GM23338 (cell line): ENCODE results near the gene HDAC1. TPM values are rescaled to one million over a fixed set of nuclear protein-coding genes. Genes with fewer than 3 reads are reported as not detected.

Experiments used
- ATAC-seq: fragments of 200-7000 bp; cut with Tn5 transposase; 3 replicates; pipeline ENCODE4 v1.9.1; 2020
- DNase-seq: peaks from one replicate; pipeline ENCODE4 v3.0.0-alpha.2; 2015; ENCODE audit warnings: low spot score
- H2AFZ ChIP-seq: fragments of 200-600 bp; sonication (generic); 2 replicates; pipeline ENCODE4 v1.8.0; 2016; ENCODE audit warnings: antibody characterized with exemption, mild to moderate bottlenecking, moderate library complexity
- H3F3A ChIP-seq: fragments of 200-600 bp; sonication (generic); replicated peaks from 2 replicates; pipeline ENCODE4 v1.8.0; 2017; ENCODE audit warnings: antibody characterized with exemption, mixed run types, low read depth
- H3K27ac ChIP-seq: fragments of 200-600 bp; sonication (generic); 2 replicates; pipeline ENCODE4 v1.6.1; 2016; ENCODE audit warnings: low read depth
- H3K27me3 ChIP-seq: fragments of 200-600 bp; sonication (generic); 2 replicates; pipeline ENCODE4 v1.8.0; 2016; ENCODE audit warnings: mild to moderate bottlenecking, mixed run types, moderate library complexity; ENCODE audit not compliant: insufficient read depth
- H3K36me3 ChIP-seq: fragments of 200-600 bp; sonication (generic); 2 replicates; pipeline ENCODE4 v1.8.0; 2016; ENCODE audit warnings: mild to moderate bottlenecking; ENCODE audit not compliant: insufficient read depth
- H3K4me1 ChIP-seq: fragments of 200-600 bp; sonication (generic); 2 replicates; pipeline ENCODE4 v1.8.0; 2016; ENCODE audit warnings: mild to moderate bottlenecking, moderate library complexity; ENCODE audit not compliant: insufficient read depth
- H3K4me2 ChIP-seq: fragments of 200-600 bp; sonication (generic); 2 replicates; pipeline ENCODE4 v1.7.1; 2017; ENCODE audit warnings: mixed run types
- H3K4me3 ChIP-seq: fragments of 200-600 bp; sonication (generic); 2 replicates; pipeline ENCODE4 v1.6.1; 2016; ENCODE audit warnings: mixed run types
- H3K79me2 ChIP-seq: fragments of 200-600 bp; sonication (generic); replicated peaks from 2 replicates; pipeline ENCODE4 v1.8.0; 2017; ENCODE audit warnings: mild to moderate bottlenecking; ENCODE audit not compliant: insufficient read depth
- H3K9me2 ChIP-seq: fragments of 200-600 bp; sonication (generic); 2 replicates; pipeline ENCODE4 v1.8.0; 2017; ENCODE audit not compliant: insufficient read depth
- H4K20me1 ChIP-seq: fragments of 200-600 bp; sonication (generic); replicated peaks from 2 replicates; pipeline ENCODE4 v1.8.0; 2017; ENCODE audit warnings: mild to moderate bottlenecking; ENCODE audit not compliant: insufficient read depth
- H3K27ac Mint-ChIP-seq: 2 replicates; pipeline ENCODE4 v1.8.0; 2020; ENCODE audit warnings: inconsistent platforms, mild to moderate bottlenecking, moderate library complexity, mixed read lengths
- H3K27me3 Mint-ChIP-seq: 3 replicates; pipeline ENCODE4 v1.8.0; 2022; ENCODE audit warnings: low read depth, mild to moderate bottlenecking, moderate library complexity, mixed read lengths, inconsistent platforms; ENCODE audit not compliant: insufficient read depth, poor library complexity
- H3K36me3 Mint-ChIP-seq: 3 replicates; pipeline ENCODE4 v1.8.0; 2021; ENCODE audit warnings: low read depth, mild to moderate bottlenecking, inconsistent platforms, moderate library complexity, mixed read lengths
- H3K4me1 Mint-ChIP-seq: 3 replicates; pipeline ENCODE4 v1.8.0; 2020; ENCODE audit warnings: mild to moderate bottlenecking, inconsistent platforms, mixed read lengths
- H3K4me3 Mint-ChIP-seq: 3 replicates; pipeline ENCODE4 v1.8.0; 2021; ENCODE audit warnings: moderate library complexity, mild to moderate bottlenecking, inconsistent platforms, mixed read lengths
- H3K9me3 Mint-ChIP-seq: 3 replicates; pipeline ENCODE4 v1.8.0; 2020; ENCODE audit warnings: moderate library complexity, mild to moderate bottlenecking, inconsistent platforms, mixed read lengths
- CREB1 ChIP-seq: fragments of 250-450 bp; sonication (Bioruptor Pico); IDR thresholded peaks from 2 replicates; pipeline ENCODE4 v1.5.0; 2020; ENCODE audit warnings: low read depth, mild to moderate bottlenecking, moderate library complexity
- CTCF ChIP-seq, 2 experiments: fragments of 200-600 bp in 1 of 2; sonication (generic) in 1 of 2; conservative IDR thresholded peaks; 2 replicates each; pipeline versions ENCODE4 v1.5.1 to v1.6.1; 2016 to 2017; ENCODE audit warnings: antibody characterized with exemption in 2 of 2, low read depth in 2 of 2, mild to moderate bottlenecking in 2 of 2, moderate library complexity in 1 of 2
- EZH2 ChIP-seq: fragments of 200-600 bp; sonication (generic); IDR thresholded peaks from one replicate; pipeline ENCODE4 v1.8.0; 2017; ENCODE audit warnings: antibody characterized with exemption, mild to moderate bottlenecking, low read depth; ENCODE audit not compliant: unreplicated experiment
- EZH2phosphoT487 ChIP-seq: fragments of 200-600 bp; sonication (generic); IDR thresholded peaks from one replicate; pipeline ENCODE4 v1.8.1; 2018; ENCODE audit warnings: antibody characterized with exemption; ENCODE audit not compliant: unreplicated experiment
- JUNB ChIP-seq: IDR thresholded peaks from one replicate; pipeline ENCODE4 v1.6.1; 2016; ENCODE audit warnings: antibody characterized with exemption; ENCODE audit not compliant: unreplicated experiment
- NANOG ChIP-seq: IDR thresholded peaks from 2 replicates; pipeline ENCODE4 v1.6.1; 2016; ENCODE audit warnings: antibody characterized with exemption, borderline replicate concordance
- POLR2AphosphoS5 ChIP-seq: IDR thresholded peaks from 2 replicates; pipeline ENCODE4 v1.6.1; 2016; ENCODE audit warnings: antibody characterized with exemption, low read depth
- REST ChIP-seq: IDR thresholded peaks from one replicate; pipeline ENCODE4 v1.6.1; 2018; ENCODE audit warnings: antibody characterized with exemption; ENCODE audit not compliant: unreplicated experiment
- STAT1 ChIP-seq: IDR thresholded peaks from one replicate; pipeline ENCODE4 v1.6.1; 2016; ENCODE audit warnings: antibody characterized with exemption; ENCODE audit not compliant: unreplicated experiment
- ZNF114 ChIP-seq: fragments of 250-450 bp; sonication (Bioruptor Pico); IDR thresholded peaks from 2 replicates; pipeline ENCODE4 v1.5.0; 2020; ENCODE audit warnings: mild to moderate bottlenecking, moderate library complexity
- ZNF331 ChIP-seq: fragments of 250-450 bp; sonication (Bioruptor Pico); IDR thresholded peaks from 2 replicates; pipeline ENCODE4 v1.5.0; 2020; ENCODE audit warnings: low read depth, mild to moderate bottlenecking, moderate library complexity
- ZNF462 ChIP-seq: fragments of 250-450 bp; sonication (Bioruptor Pico); IDR thresholded peaks from 2 replicates; pipeline ENCODE4 v1.5.0; 2020; ENCODE audit warnings: mild to moderate bottlenecking, moderate library complexity
- polyA plus RNA-seq: library from polyadenylated mRNA; unstranded; fragments of >200 nt; fragmentation: Nextera tagmentation; extraction: Ambion mirVana; gene quantifications from 2 replicates; pipeline ENCODE4 v1.2.1, GENCODE V29; 2016
- total RNA-seq: library from RNA; depleted of rRNA; stranded (reverse); fragments of >200 nt; shearing (Covaris generic); gene quantifications from 2 replicates; pipeline ENCODE4 v1.2.3, GENCODE V29; 2014
- TF ChIP-seq, protein P1 (sequence below): IDR thresholded peaks from 2 replicates; pipeline ENCODE4 v1.6.1; 2016; ENCODE audit warnings: antibody characterized with exemption

HDAC1 gene
- total and polyA plus RNA-seq, 2 experiments from 2014 or later: 82.6 to 104 TPM

GRCh38 chr1:32349211-32349708 lies 57.4 kb downstream of the HDAC1 start:
- no peaks in the 10 kb centered on the region for H3K36me3 ChIP-seq
- Mint-ChIP-seq H3K27ac (no peak overlapping the region), H3K36me3 (peaks cover 7% of the 10 kb centered on the region), H3K27me3 (peaks cover 27% of the 10 kb centered on the region), H3K4me3 (no peak overlapping the region; the same call in 2 of the 3 replicates), H3K4me1 (peaks cover 18% of the 10 kb centered on the region), H3K9me3 (peaks cover 18% of the 10 kb centered on the region)
- H3K4me2 ChIP-seq: no peak overlapping the region
- no peak for ATAC-seq
- H3K79me2 ChIP-seq: no peaks in the 10 kb centered on the region
- peaks cover 17% of the 10 kb centered on the region for H3K27me3 ChIP-seq
- no peaks in the 10 kb centered on the region; the same call in 1 of the 2 replicates for H3K4me1 ChIP-seq
- H4K20me1 ChIP-seq: no peaks in the 10 kb centered on the region
- no peak overlapping the region for H3K27ac ChIP-seq
- no peak overlapping the region for H3K4me3 ChIP-seq
- TF ChIP-seq EZH2phosphoT487 (no peak), EZH2 (no peak), CTCF (conservative IDR thresholded peaks at IDR 0.05; ENCODE audit: low read depth in 2 of 2) (no peak), NANOG (no peak), ZNF331 (CRISPR knock-in tag) (no peak), JUNB (no peak), ZNF114 (CRISPR knock-in tag) (no peak), STAT1 (no peak), POLR2AphosphoS5 (no peak), REST (no peak), ZNF462 (CRISPR knock-in tag) (no peak), CREB1 (CRISPR knock-in tag) (no peak)
- TF ChIP-seq, protein P1, sequence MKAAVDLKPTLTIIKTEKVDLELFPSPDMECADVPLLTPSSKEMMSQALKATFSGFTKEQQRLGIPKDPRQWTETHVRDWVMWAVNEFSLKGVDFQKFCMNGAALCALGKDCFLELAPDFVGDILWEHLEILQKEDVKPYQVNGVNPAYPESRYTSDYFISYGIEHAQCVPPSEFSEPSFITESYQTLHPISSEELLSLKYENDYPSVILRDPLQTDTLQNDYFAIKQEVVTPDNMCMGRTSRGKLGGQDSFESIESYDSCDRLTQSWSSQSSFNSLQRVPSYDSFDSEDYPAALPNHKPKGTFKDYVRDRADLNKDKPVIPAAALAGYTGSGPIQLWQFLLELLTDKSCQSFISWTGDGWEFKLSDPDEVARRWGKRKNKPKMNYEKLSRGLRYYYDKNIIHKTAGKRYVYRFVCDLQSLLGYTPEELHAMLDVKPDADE: no peak
- H3K9me2 ChIP-seq: peaks cover 10% of the 10 kb centered on the region; the same call in 1 of the 2 replicates
- H2AFZ ChIP-seq: no peak overlapping the region
- peaks cover 10% of the 10 kb centered on the region; the same call in 1 of the 2 replicates for H3F3A ChIP-seq
- no peak for DNase-seq
